ENCODE measurements around the gene CD6. TPM values are rescaled to one million over a fixed set of nuclear protein-coding genes. Genes with fewer than 3 reads are reported as not detected.

Gene CD6
- polyA plus RNA-seq, 2 of the 4 experiments (the other 2 are of a cell fraction) = 0.06 TPM

- ChIA-PET CTCF (interaction anchor here (1.0 to 4.3 kb wide), 5 partner anchors 8 to 113 kb away, joined by 3 to 10 read pairs (median 6); no protein-coding TSS in a partner anchor), POLR2A (no interaction called here)
- no peak for ATAC-seq
- Histone ChIP-seq H3K4me3 (no peak overlapping the region), H3K9me3 (no peaks in the 10 kb centered on the region), H3K27ac (no peak overlapping the region), H3K4me2 (no peak overlapping the region), H3K4me1 (no peaks in the 10 kb centered on the region)
- 58% methylated on average over 6 of the region's 6 CpGs for WGBS (ENCODE audit: missing lambda C conversion rate)
- no peak for FAIRE-seq
- TF ChIP-seq MAFK (IDR thresholded peaks at IDR 0.05; ENCODE audit: partially characterized antibody) (no peak), MYC (IDR thresholded peaks at IDR 0.05; ENCODE audit: borderline replicate concordance, low read length) (no peak), FOSB (CRISPR knock-in tag; IDR thresholded peaks at IDR 0.05) (no peak), HDAC2 (IDR thresholded peaks at IDR 0.05) (no peak), CBX8 (IDR thresholded peaks at IDR 0.05) (no peak), ZFP36 (IDR thresholded peaks at IDR 0.05; ENCODE audit: borderline replicate concordance, partially characterized antibody) (no peak), ZC3H11A (IDR thresholded peaks at IDR 0.05) (no peak), RARB (CRISPR knock-in tag; IDR thresholded peaks at IDR 0.05) (no peak), RCOR1 (IDR thresholded peaks at IDR 0.05; ENCODE audit: low read depth, low read length) (no peak), HOXA7 (CRISPR knock-in tag; IDR thresholded peaks at IDR 0.05) (no peak), FOSL2 (IDR thresholded peaks at IDR 0.05) (no peak), FOSL2 (CRISPR knock-in tag; IDR thresholded peaks at IDR 0.05) (no peak), RNF2 (IDR thresholded peaks at IDR 0.05; ENCODE audit: borderline replicate concordance, low read depth) (no peak), CHD4 (IDR thresholded peaks at IDR 0.05; ENCODE audit: borderline replicate concordance) (no peak), CTCF (IDR thresholded peaks at IDR 0.05) (no peak), ELK1 (IDR thresholded peaks at IDR 0.05; ENCODE audit: low read depth, low read length) (no peak), TP53 (CRISPR knock-in tag; IDR thresholded peaks at IDR 0.05) (no peak), RAD21 (conservative IDR thresholded peaks at IDR 0.05 in 1 of 2, IDR thresholded peaks at IDR 0.05 in 1 of 2) (no peak)
- TF ChIP-seq, protein P1, sequence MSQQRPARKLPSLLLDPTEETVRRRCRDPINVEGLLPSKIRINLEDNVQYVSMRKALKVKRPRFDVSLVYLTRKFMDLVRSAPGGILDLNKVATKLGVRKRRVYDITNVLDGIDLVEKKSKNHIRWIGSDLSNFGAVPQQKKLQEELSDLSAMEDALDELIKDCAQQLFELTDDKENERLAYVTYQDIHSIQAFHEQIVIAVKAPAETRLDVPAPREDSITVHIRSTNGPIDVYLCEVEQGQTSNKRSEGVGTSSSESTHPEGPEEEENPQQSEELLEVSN (IDR thresholded peaks at IDR 0.05; ENCODE audit: borderline replicate concordance, low read depth) = no peak
- no peak for DNase-seq (ENCODE audit: low read depth in 1 of 2, low spot score in 1 of 2)
These were observed 29.9 kb upstream of the CD6 start for GRCh38 chr11:60941371-60942119.

DNA sequence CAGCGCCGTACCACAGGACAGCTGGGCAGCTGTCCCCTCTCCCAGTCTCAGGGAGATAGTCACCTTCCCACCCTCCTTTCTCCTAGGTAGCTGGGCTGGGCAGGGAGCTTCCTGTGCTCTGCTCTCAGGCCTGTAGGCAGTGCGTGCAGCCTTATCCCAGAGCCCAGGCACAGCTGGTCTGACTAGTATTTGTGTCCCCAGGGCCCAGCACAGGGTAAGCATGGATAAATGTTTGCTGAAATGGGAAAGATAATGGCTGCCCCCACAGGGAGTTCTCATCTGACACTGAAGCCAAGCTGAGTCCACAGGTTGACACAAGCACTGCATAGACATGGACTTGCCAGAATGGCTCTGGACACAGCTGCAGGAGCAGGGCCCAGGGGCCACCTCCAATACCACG is 29.3 kb upstream of the CD6 start:
- ChIA-PET CTCF (interaction anchor here (0.8 to 4.3 kb wide), 4 partner anchors 9 to 180 kb away, joined by 3 to 10 read pairs (median 5); no protein-coding TSS in a partner anchor), POLR2A (no interaction called here)
- no peak overlapping the region for H3K27ac ChIP-seq
- no peak for DNase-seq (ENCODE audit: low read depth in 1 of 2, low spot score in 1 of 2)
- no peak overlapping the region for H3K4me2 ChIP-seq
- no peaks in the 10 kb centered on the region for H3K9me3 ChIP-seq
- no peaks in the 10 kb centered on the region for H3K4me1 ChIP-seq
- no peak for FAIRE-seq
- 53% methylated on average over 4 of the region's 4 CpGs for WGBS (ENCODE audit: missing lambda C conversion rate)
- H3K4me3 ChIP-seq = no peak overlapping the region
- ATAC-seq = no peak
- TF ChIP-seq HOXB5 (CRISPR knock-in tag; IDR thresholded peaks at IDR 0.05) = no peak
- no peak for TF ChIP-seq RNF2 (IDR thresholded peaks at IDR 0.05; ENCODE audit: borderline replicate concordance, low read depth)
- TF ChIP-seq, protein P1 (IDR thresholded peaks at IDR 0.05; ENCODE audit: borderline replicate concordance, low read depth) = no peak
- TF ChIP-seq FOXS1 (CRISPR knock-in tag; IDR thresholded peaks at IDR 0.05) = no peak
- TF ChIP-seq, protein P2, sequence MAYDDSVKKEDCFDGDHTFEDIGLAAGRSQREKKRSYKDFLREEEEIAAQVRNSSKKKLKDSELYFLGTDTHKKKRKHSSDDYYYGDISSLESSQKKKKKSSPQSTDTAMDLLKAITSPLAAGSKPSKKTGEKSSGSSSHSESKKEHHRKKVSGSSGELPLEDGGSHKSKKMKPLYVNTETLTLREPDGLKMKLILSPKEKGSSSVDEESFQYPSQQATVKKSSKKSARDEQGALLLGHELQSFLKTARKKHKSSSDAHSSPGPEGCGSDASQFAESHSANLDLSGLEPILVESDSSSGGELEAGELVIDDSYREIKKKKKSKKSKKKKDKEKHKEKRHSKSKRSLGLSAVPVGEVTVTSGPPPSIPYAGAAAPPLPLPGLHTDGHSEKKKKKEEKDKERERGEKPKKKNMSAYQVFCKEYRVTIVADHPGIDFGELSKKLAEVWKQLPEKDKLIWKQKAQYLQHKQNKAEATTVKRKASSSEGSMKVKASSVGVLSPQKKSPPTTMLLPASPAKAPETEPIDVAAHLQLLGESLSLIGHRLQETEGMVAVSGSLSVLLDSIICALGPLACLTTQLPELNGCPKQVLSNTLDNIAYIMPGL (CRISPR knock-in tag; IDR thresholded peaks at IDR 0.05; ENCODE audit: borderline replicate concordance) = no peak
- TF ChIP-seq SREBF2 (IDR thresholded peaks at IDR 0.05) = no peak
- TF ChIP-seq BHLHE40 (IDR thresholded peaks at IDR 0.05; ENCODE audit: low read depth, low read length) = no peak
- no peak for TF ChIP-seq JUNB (IDR thresholded peaks at IDR 0.05)
- TF ChIP-seq SMC3 (IDR thresholded peaks at IDR 0.05) = no peak
- no peak for TF ChIP-seq MAZ (IDR thresholded peaks at IDR 0.05; ENCODE audit: borderline replicate concordance, low read depth, low read length)
- TF ChIP-seq ZNF302 (CRISPR knock-in tag; IDR thresholded peaks at IDR 0.05) = no peak
- TF ChIP-seq RCOR1 (IDR thresholded peaks at IDR 0.05; ENCODE audit: low read depth, low read length) = no peak
- TF ChIP-seq, protein P3, sequence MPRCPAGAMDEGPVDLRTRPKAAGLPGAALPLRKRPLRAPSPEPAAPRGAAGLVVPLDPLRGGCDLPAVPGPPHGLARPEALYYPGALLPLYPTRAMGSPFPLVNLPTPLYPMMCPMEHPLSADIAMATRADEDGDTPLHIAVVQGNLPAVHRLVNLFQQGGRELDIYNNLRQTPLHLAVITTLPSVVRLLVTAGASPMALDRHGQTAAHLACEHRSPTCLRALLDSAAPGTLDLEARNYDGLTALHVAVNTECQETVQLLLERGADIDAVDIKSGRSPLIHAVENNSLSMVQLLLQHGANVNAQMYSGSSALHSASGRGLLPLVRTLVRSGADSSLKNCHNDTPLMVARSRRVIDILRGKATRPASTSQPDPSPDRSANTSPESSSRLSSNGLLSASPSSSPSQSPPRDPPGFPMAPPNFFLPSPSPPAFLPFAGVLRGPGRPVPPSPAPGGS (IDR thresholded peaks at IDR 0.05) = no peak
- TF ChIP-seq EHF (CRISPR knock-in tag; IDR thresholded peaks at IDR 0.05) = no peak
- TF ChIP-seq ZC3H11A (IDR thresholded peaks at IDR 0.05) = no peak
- TF ChIP-seq NPAS2 (CRISPR knock-in tag; IDR thresholded peaks at IDR 0.05; ENCODE audit: borderline replicate concordance) = no peak
